LNCAP (cell line): ENCODE data around the gene TINAG.

Experiments used
- CTCF ChIP-seq: fragments of 450-650 bp; IDR thresholded peaks from 2 replicates; pipeline ENCODE4 v1.5.1; 2017; ENCODE audit warnings: mild to moderate bottlenecking

Gene TINAG

GRCh38 chr6:54431466-54431865, 123.2 kb downstream of the TINAG start:
- TF ChIP-seq CTCF = no peak
